ENCODE results near the gene SH3BP2. TPM values are rescaled to one million over a fixed set of nuclear protein-coding genes. Genes with fewer than 3 reads are reported as not detected.
A peak's percentile ranks its signal among the peaks of the same experiment; 100 is the strongest.

Gene SH3BP2
- total and polyA plus RNA-seq, 10 of the 15 experiments (the other 5 are each of a cell fraction or from before 2014, with no cell fraction given): 1.1 to 61.8 (median 23.9) TPM

DNA sequence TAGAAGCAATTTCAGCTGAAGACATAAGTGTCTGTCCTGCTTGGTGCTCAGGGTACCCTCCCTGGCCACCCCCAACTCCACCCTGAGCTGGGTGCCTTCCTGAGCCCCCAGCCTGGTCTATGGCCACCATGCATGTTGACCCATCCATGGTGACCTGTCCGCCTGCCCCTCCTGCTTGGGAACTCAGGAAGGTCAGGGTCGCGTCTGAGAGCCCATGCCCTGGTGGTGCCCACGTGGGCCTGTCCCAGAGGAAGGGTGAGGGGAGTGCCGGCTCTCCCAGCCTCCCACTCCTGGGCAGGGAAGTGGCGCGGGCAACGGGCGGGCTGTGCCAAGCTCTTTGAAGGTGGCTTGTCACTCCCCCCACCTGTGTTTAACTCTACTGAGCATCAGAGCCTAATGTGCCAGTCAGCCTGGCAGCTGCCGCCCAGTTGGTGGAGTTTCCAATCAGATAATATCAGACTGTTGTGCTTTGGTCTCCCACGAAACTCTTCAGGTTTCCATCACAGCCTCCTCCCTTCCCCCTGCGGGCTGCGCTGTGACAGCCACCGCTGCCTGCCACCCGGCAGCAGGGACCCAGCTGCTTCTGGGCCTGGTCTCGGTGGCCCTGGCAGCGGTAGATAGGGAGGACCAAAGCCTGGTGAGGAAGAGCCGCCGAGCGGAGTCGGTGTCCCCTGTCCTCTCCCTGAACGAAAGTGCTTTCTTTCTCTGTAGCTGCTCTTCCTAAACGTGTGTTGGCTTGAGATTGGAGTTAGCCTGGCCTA lies 4.8 kb downstream of the SH3BP2 start:
- no peak for FAIRE-seq
- H3K79me2 ChIP-seq (ENCODE audit: control insufficient read depth, insufficient read depth, low read length): peaks cover 31% of the 10 kb centered on the region

More for the DNA sequence above, 4.8 kb downstream of the SH3BP2 start:
- H4K20me1 ChIP-seq (ENCODE audit: control insufficient read depth, insufficient read depth): no peaks in the 10 kb centered on the region
- H3K4me2 ChIP-seq (ENCODE audit: control insufficient read depth, insufficient read depth): peak overlapping the region; percentile 60
- WGBS (ENCODE audit: insufficient coverage, insufficient replicate concordance, low lambda C conversion rate, missing lambda C conversion rate): 85% methylated on average over 23 of the region's 23 CpGs
- ChIA-PET POLR2A (interaction anchor here (1.0 to 6.7 kb wide), 7 partner anchors 11 to 52 kb away, joined by 3 to 57 read pairs (median 5); no protein-coding TSS in a partner anchor), RAD21 (ENCODE audit: unreplicated experiment) (interaction anchor here (0.9 to 5.4 kb wide), 4 partner anchors 11 to 47 kb away, joined by 3 to 43 read pairs (median 4); no protein-coding TSS in a partner anchor), SMC1A (ENCODE audit: uncharacterized antibody, unreplicated experiment) (interaction anchor here (0.8 to 6.2 kb wide), 8 partner anchors 11 to 156 kb away, joined by 3 to 49 read pairs (median 4); no protein-coding TSS in a partner anchor), CTCF (interaction anchor here (0.7 to 4.5 kb wide), 5 partner anchors 10 to 157 kb away, joined by 3 to 17 read pairs (median 3); no protein-coding TSS in a partner anchor)
- H2AFZ ChIP-seq (ENCODE audit: control insufficient read depth, low read depth, low read length): no peak overlapping the region
- intact Hi-C loops (cut with micrococcal nuclease; ENCODE audit: unreplicated experiment) (no loop called here), in situ Hi-C loops (cut with MboI) (no loop called here)
- H3K4me1 ChIP-seq (ENCODE audit: control insufficient read depth, insufficient read depth, low read length): peaks cover 59% of the 10 kb centered on the region
- TF ChIP-seq MLLT1 (IDR thresholded peaks at IDR 0.05): peak; percentile 62; the same call in 1 of the 2 replicates
- no peak for TF ChIP-seq EED (IDR thresholded peaks at IDR 0.05; ENCODE audit: low read depth)
- no peak for TF ChIP-seq ZNF622 (IDR thresholded peaks at IDR 0.05)
- TF ChIP-seq NRF1 (conservative IDR thresholded peaks at IDR 0.05; ENCODE audit: low read depth, low read length): no peak
- no peak for ATAC-seq
- peak overlapping the region; percentile 28; the same call in 1 of the 2 replicates for H3K9ac ChIP-seq (ENCODE audit: control insufficient read depth, insufficient read depth, low read length)
- DNase-seq (ENCODE audit: low read depth, low spot score): no peak
- H3K27me3 ChIP-seq (replicated peaks in 1 of 2; ENCODE audit: control insufficient read depth in 2 of 2, insufficient read depth in 2 of 2, low read length in 1 of 2): no peaks in the 10 kb centered on the region
- no TSS peak for BruUV-seq (replicated peaks)
- H3K9me3 ChIP-seq (replicated peaks; ENCODE audit: control insufficient read depth, insufficient read depth, low read length): no peaks in the 10 kb centered on the region
- 0 out of 2 replicates have a peak overlapping the region, but pooled peaks have one; percentile 77 for H3K4me3 ChIP-seq
- H3K36me3 ChIP-seq (ENCODE audit: control insufficient read depth in 2 of 2, insufficient read depth in 2 of 2, low read length in 1 of 2): no peaks in the 10 kb centered on the region; a peak in 1 of 4 replicates
- H3K27ac ChIP-seq (ENCODE audit: control insufficient read depth, insufficient read depth): peak overlapping the region; percentile 57; the same call in 1 of the 2 replicates
